HepG2 (cell line): Measurements from ENCODE around the gene RSL1D1. TPM values are rescaled to one million over a fixed set of nuclear protein-coding genes. Genes with fewer than 3 reads are reported as not detected.

ENCODE experiments used
- ATAC-seq: fragments of 200-7000 bp; cut with Tn5 transposase; 3 replicates; pipeline ENCODE4 v1.9.1; 2020; ENCODE audit warnings: mild to moderate bottlenecking, moderate library complexity
- Bru-seq: library from RNA; stranded (reverse); fragments of 400-500 nt; gene quantifications from one replicate; lab custom pipeline; 2021; lab: Mats Ljungman, UMichigan
- BruChase-seq, 2 experiments: library from RNA; stranded (reverse); fragments of 400-500 nt; gene quantifications; one replicate each; lab custom pipeline; 2021; lab: Mats Ljungman, UMichigan
- BruUV-seq: library from RNA; stranded (reverse); fragments of 400-500 nt; replicated peaks from 2 replicates; lab custom pipeline; 2021; lab: Mats Ljungman, UMichigan
- CTCF ChIA-PET: fragments of 300-600 bp; formaldehyde crosslinking; extraction: SDS; loops from one replicate; lab custom pipeline; 2021; ENCODE audit warnings: low total read pairs, inconsistent platforms, low intra/inter-chr PET ratio; lab: Yijun Ruan, JAX
- POLR2A ChIA-PET: fragments of 350-600 bp; sonication (Branson Sonifier 250); formaldehyde crosslinking; loops from one replicate; lab custom pipeline; 2020; ENCODE audit warnings: antibody characterized with exemption, inconsistent platforms; lab: Yijun Ruan, JAX
- DNase-seq: peaks from one replicate; pipeline ENCODE4 v3.0.0-alpha.2; 2015; ENCODE audit warnings: low spot score
- FAIRE-seq: peaks from 3 replicates; lab custom pipeline; 2011; peaks lifted over from hg19 to GRCh38; lab: Jason Lieb, UNC
- H2AFZ ChIP-seq: one replicate; pipeline ENCODE4 v1.6.1; 2011; ENCODE audit warnings: low read length, inconsistent platforms
- H3K27ac ChIP-seq: fragments of 300-600 bp; 3 replicates; pipeline ENCODE4 v1.8.0; 2011; ENCODE audit warnings: mixed run types, mild to moderate bottlenecking, mixed read lengths, low read length, inconsistent platforms; ENCODE audit not compliant: insufficient read depth; ENCODE audit errors: extremely low read length
- H3K27me3 ChIP-seq, 2 experiments: fragments of 200-600 bp in 1 of 2; 2 replicates in 1 of 2; 3 replicates in 1 of 2; pipeline versions ENCODE4 v1.6.0 to v1.8.0; 2011; ENCODE audit warnings: low read length in 2 of 2, mild to moderate bottlenecking in 2 of 2, moderate library complexity in 2 of 2, inconsistent platforms in 1 of 2; ENCODE audit not compliant: insufficient read depth in 2 of 2, control insufficient read depth in 1 of 2
- H3K36me3 ChIP-seq, 2 experiments: fragments of 200-600 bp in 1 of 2; replicated peaks in 1 of 2; 2 replicates in 1 of 2; 3 replicates in 1 of 2; pipeline versions ENCODE4 v1.5.1 to v1.8.0; 2011; ENCODE audit warnings: low read length in 2 of 2, inconsistent platforms in 1 of 2; ENCODE audit not compliant: insufficient read depth in 2 of 2, control insufficient read depth in 1 of 2
- H3K4me1 ChIP-seq: 2 replicates; pipeline ENCODE4 v1.5.1; 2012; ENCODE audit warnings: low read length, inconsistent platforms; ENCODE audit not compliant: insufficient read depth
- H3K4me2 ChIP-seq: 2 replicates; pipeline ENCODE4 v1.6.0; 2011; ENCODE audit warnings: low read depth, low read length, inconsistent platforms
- H3K4me3 ChIP-seq, 3 experiments: fragments of 200-600 bp in 1 of 3; sonication (generic), shearing (Covaris generic) in 1 of 3; replicated peaks in 1 of 3; 2 replicates each; pipeline ENCODE4 v1.5.1; 2011 to 2016; ENCODE audit warnings: low read length in 3 of 3, inconsistent platforms in 2 of 3, low read depth in 2 of 3, mild to moderate bottlenecking in 2 of 3, control low read depth in 1 of 3, mixed read lengths in 1 of 3; ENCODE audit not compliant: insufficient read depth in 1 of 3
- H3K79me2 ChIP-seq: one replicate; pipeline ENCODE4 v1.6.1; 2011; ENCODE audit warnings: low read length, inconsistent platforms; ENCODE audit not compliant: insufficient read depth
- H3K9ac ChIP-seq: 2 replicates; pipeline ENCODE4 v1.6.0; 2011; ENCODE audit warnings: mild to moderate bottlenecking, low read depth, low read length, inconsistent platforms; ENCODE audit not compliant: insufficient read depth
- H3K9me3 ChIP-seq: 2 replicates; pipeline ENCODE4 v1.5.1; 2012; ENCODE audit warnings: mild to moderate bottlenecking, low read length
- H4K20me1 ChIP-seq: 2 replicates; pipeline ENCODE4 v1.6.0; 2011; ENCODE audit warnings: inconsistent platforms, mild to moderate bottlenecking, low read length, moderate library complexity; ENCODE audit not compliant: insufficient read depth
- AGO2 ChIP-seq: fragments of 200-400 bp; formaldehyde crosslinking; optimal IDR thresholded peaks from 2 replicates; pipeline ENCODE3; 2017; ENCODE audit warnings: mild to moderate bottlenecking, low read depth, low read length, moderate library complexity
- CCAR2 ChIP-seq: fragments of 200-400 bp; formaldehyde crosslinking; optimal IDR thresholded peaks from 2 replicates; pipeline ENCODE3; 2018; ENCODE audit warnings: low read depth, mild to moderate bottlenecking, low read length, moderate library complexity
- EZH2 ChIP-seq: conservative IDR thresholded peaks from 2 replicates; pipeline ENCODE4 v1.6.1; 2012; ENCODE audit warnings: mild to moderate bottlenecking, low read depth, low read length, moderate library complexity
- FOXK2 ChIP-seq: fragments of 450-650 bp; IDR thresholded peaks from 2 replicates; pipeline ENCODE4 v1.6.1; 2016
- GZF1 ChIP-seq: sonication (generic); formaldehyde crosslinking; IDR thresholded peaks from 2 replicates; pipeline ENCODE4 v1.5.1; 2020; ENCODE audit warnings: mild to moderate bottlenecking, missing genetic modification reagents
- IKZF4 ChIP-seq: sonication (generic); formaldehyde crosslinking; IDR thresholded peaks from 2 replicates; pipeline ENCODE4 v1.5.1; 2020; ENCODE audit warnings: borderline replicate concordance, mild to moderate bottlenecking, low read depth, missing genetic modification reagents; ENCODE audit errors: not compliant biosample characterization
- IRF2 ChIP-seq: IDR thresholded peaks from 2 replicates; pipeline ENCODE4 v1.6.1; 2018; ENCODE audit warnings: missing genetic modification reagents, missing compliant biosample characterization
- KLF9 ChIP-seq: IDR thresholded peaks from 2 replicates; pipeline ENCODE4 v1.6.1; 2016; ENCODE audit warnings: low read depth
- MEF2D ChIP-seq: sonication (generic); formaldehyde crosslinking; IDR thresholded peaks from 2 replicates; pipeline ENCODE4 v1.5.1; 2020; ENCODE audit warnings: mild to moderate bottlenecking, missing genetic modification reagents
- MXD3 ChIP-seq: IDR thresholded peaks from 2 replicates; pipeline ENCODE4 v1.6.1; 2016; ENCODE audit warnings: mild to moderate bottlenecking, missing biosample characterization, missing genetic modification reagents
- NFE2L1 ChIP-seq: sonication (generic); formaldehyde crosslinking; IDR thresholded peaks from 2 replicates; pipeline ENCODE4 v1.4.0; 2020; ENCODE audit warnings: missing genetic modification reagents, mild to moderate bottlenecking, borderline replicate concordance
- POLR2G ChIP-seq: fragments of 200-400 bp; formaldehyde crosslinking; IDR thresholded peaks from 2 replicates; pipeline ENCODE4 v1.6.1; 2018; ENCODE audit warnings: mild to moderate bottlenecking, low read depth, low read length, moderate library complexity
- RBFOX2 ChIP-seq: fragments of 200-400 bp; formaldehyde crosslinking; IDR thresholded peaks from 2 replicates; pipeline ENCODE4 v1.6.1; 2017; ENCODE audit warnings: low read depth, mild to moderate bottlenecking, low read length
- TOPORS ChIP-seq: sonication (generic); formaldehyde crosslinking; IDR thresholded peaks from 2 replicates; pipeline ENCODE4 v1.8.0; 2023; ENCODE audit warnings: mild to moderate bottlenecking, missing genetic modification reagents
- ZFY ChIP-seq: sonication (generic); formaldehyde crosslinking; IDR thresholded peaks from 2 replicates; pipeline ENCODE4 v1.4.0; 2020; ENCODE audit warnings: missing genetic modification reagents
- ZNF225 ChIP-seq: sonication (generic); formaldehyde crosslinking; IDR thresholded peaks from 2 replicates; pipeline ENCODE4 v1.4.0; 2020; ENCODE audit warnings: mild to moderate bottlenecking, missing genetic modification reagents
- ZNF883 ChIP-seq: sonication (generic); formaldehyde crosslinking; IDR thresholded peaks from 2 replicates; pipeline ENCODE4 v1.5.1; 2020; ENCODE audit warnings: mild to moderate bottlenecking, missing genetic modification reagents; ENCODE audit errors: not compliant biosample characterization
- WGBS: methylation state at CpG from one replicate; pipeline ENCODE4 v1.1.6; 2017; ENCODE audit warnings: low lambda C conversion rate; 5-methylcytosine and 5-hydroxymethylcytosine counted together
- in situ Hi-C: cut with HindIII; loops from 2 replicates; pipeline ENCODE4 v1.10.0; 2017; ENCODE audit warnings: low pct_unique_long_range_greater_than_20kb; ENCODE audit not compliant: extremely low pct_ligation_motif_present
- intact Hi-C: fragments of 100-400 bp; cut with micrococcal nuclease; formaldehyde crosslinking; loops from one replicate; pipeline ENCODE4 v1.10.0; 2022; ENCODE audit not compliant: unreplicated experiment
- long read RNA-seq, 2 experiments: library from RNA in 1 of 2; library from polyadenylated mRNA in 1 of 2; stranded (forward) in 1 of 2; unstranded in 1 of 2; transcript quantifications; one replicate each; pipeline ENCODE4 v2.0.0, GENCODE V29; 2019 to 2022
- polyA minus RNA-seq, 3 experiments: library from RNA; depleted of rRNA, polyadenylated mRNA; stranded (reverse); fragments of >200 nt; gene quantifications; 2 replicates each; pipeline ENCODE4 v1.2.3, GENCODE V29; 2011; ENCODE audit warnings: low replicate concordance in 1 of 3
- polyA plus RNA-seq, 8 experiments: library from polyadenylated mRNA; depleted of rRNA in 3 of 8; stranded (reverse) in 7 of 8; unstranded in 1 of 8; fragments of >200 nt; fragmentation: Illumina TruSeq in 4 of 8; extraction: Trizol in 4 of 8; gene quantifications; 2 replicates each; pipeline versions ENCODE4 v1.2.1 to v1.2.3, GENCODE V29; 2011 to 2016; ENCODE audit warnings: low read depth in 4 of 8, missing spikeins in 1 of 8, mixed read lengths in 1 of 8; ENCODE audit not compliant: insufficient read depth in 1 of 8
- total RNA-seq, 5 experiments: library from RNA; depleted of rRNA; stranded (reverse); fragments of >200 nt; fragmentation: Illumina TruSeq; extraction: Trizol; gene quantifications; 2 replicates each; pipeline ENCODE4 v1.2.3, GENCODE V29; 2016; ENCODE audit warnings: low read depth in 1 of 5
- TF ChIP-seq, protein P1 (sequence below): sonication (generic); formaldehyde crosslinking; IDR thresholded peaks from 2 replicates; pipeline ENCODE4 v1.4.0; 2020; ENCODE audit warnings: mild to moderate bottlenecking, missing genetic modification reagents

The RSL1D1 gene
- total RNA-seq (2016; rRNA removed; fragmentation: Illumina TruSeq; extraction: Trizol) = 343 and 502 TPM in 2 replicates
- total RNA-seq (2016; cell fraction: cytosol; rRNA removed; fragmentation: Illumina TruSeq; extraction: Trizol; ENCODE audit: low read depth) = 118 and 139 TPM in 2 replicates
- total RNA-seq (2016; cell fraction: insoluble cytoplasmic fraction; rRNA removed; fragmentation: Illumina TruSeq; extraction: Trizol) = 337 and 511 TPM in 2 replicates
- 248 and 308 TPM in 2 replicates for total RNA-seq (2016; cell fraction: membrane; rRNA removed; fragmentation: Illumina TruSeq; extraction: Trizol)
- total RNA-seq (2016; cell fraction: nucleus; rRNA removed; fragmentation: Illumina TruSeq; extraction: Trizol) = 210 and 225 TPM in 2 replicates
- 125 and 187 TPM in 2 replicates for polyA plus RNA-seq (2011; rRNA removed)
- 77.4 and 149 TPM in 2 replicates for polyA plus RNA-seq (2011; cell fraction: cytosol; rRNA removed)
- polyA plus RNA-seq (2011; cell fraction: nucleus; rRNA removed) = 15.5 and 28.9 TPM in 2 replicates
- 330 and 427 TPM in 2 replicates for polyA plus RNA-seq (2012)
- 128 and 147 TPM in 2 replicates for polyA plus RNA-seq (2016; cell fraction: cytosol; fragmentation: Illumina TruSeq; extraction: Trizol; ENCODE audit: low read depth)
- 679 and 682 TPM in 2 replicates for polyA plus RNA-seq (2016; cell fraction: insoluble cytoplasmic fraction; fragmentation: Illumina TruSeq; extraction: Trizol; ENCODE audit: low read depth)
- polyA plus RNA-seq (2016; cell fraction: membrane; fragmentation: Illumina TruSeq; extraction: Trizol; ENCODE audit: low read depth) = 277 and 347 TPM in 2 replicates
- polyA plus RNA-seq (2016; cell fraction: nucleus; fragmentation: Illumina TruSeq; extraction: Trizol; ENCODE audit: insufficient read depth, low read depth) = 279 and 286 TPM in 2 replicates
- 28.2 and 33.4 TPM in 2 replicates for polyA minus RNA-seq (2011; rRNA and poly(A)+ RNA removed; ENCODE audit: low replicate concordance)
- polyA minus RNA-seq (2011; cell fraction: cytosol; rRNA and poly(A)+ RNA removed) = 201 and 239 TPM in 2 replicates
- polyA minus RNA-seq (2011; cell fraction: nucleus; rRNA and poly(A)+ RNA removed) = 96.4 and 115 TPM in 2 replicates
- Bru-seq, nascent RNA = percentile 99 among the genes with signal in this experiment
- percentile 99 among the genes with signal in this experiment for BruChase-seq, experiment 1, labeled RNA remaining after a 6-hour chase
- percentile 99 among the genes with signal in this experiment for BruChase-seq, experiment 2, labeled RNA remaining after a 2-hour chase
- long read RNA-seq, experiment 1, full-length matches to known transcripts = 406 of 776 reads
- long read RNA-seq, experiment 1, partial matches to known transcripts = 293 of 776 reads
- long read RNA-seq, experiment 1, other reads (novel, unspliced or antisense) = 77 of 776 reads
- long read RNA-seq, experiment 2, full-length matches to known transcripts = 509 of 1,062 reads
- long read RNA-seq, experiment 2, partial matches to known transcripts = 293 of 1,062 reads
- long read RNA-seq, experiment 2, other reads (novel, unspliced or antisense) = 260 of 1,062 reads

DNA sequence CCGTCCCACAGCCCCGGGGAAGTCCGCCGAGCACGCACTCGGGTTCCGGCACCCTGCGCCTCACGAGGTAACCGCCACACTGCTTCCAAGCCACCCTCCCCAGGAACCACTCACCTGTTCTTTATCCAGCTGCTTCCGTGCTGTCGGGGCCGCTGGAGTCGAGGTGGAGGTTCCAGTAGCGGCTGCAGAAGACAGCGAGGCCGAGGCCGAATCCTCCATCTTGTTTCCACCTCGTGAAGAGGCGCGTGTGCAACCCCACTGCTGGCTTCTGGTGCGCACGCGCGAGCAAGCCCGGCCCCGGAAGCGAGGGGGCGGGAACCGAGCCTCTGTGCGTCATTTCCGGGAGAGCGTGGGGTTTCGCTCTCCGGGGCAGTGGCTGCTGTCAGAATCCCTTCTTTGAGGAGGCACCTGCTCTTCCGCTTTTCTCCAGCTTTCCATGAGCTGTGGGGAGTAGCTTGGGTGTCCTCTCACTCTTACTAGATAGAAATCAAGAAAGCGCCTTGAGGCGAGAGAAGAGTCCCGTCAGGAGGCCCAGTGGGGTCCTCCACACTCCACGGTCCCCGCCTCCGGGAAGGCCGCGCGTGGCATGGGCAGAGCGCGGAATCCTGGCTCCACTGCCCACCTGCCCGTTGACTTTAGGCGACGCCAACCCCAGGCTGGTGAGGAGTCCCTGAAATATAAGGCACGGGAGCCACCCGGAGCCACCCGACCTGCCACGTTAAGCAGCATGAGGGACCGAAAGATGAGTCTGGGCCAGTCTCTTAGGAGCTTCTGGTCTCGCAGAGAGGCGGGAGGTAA lies at the start of gene RSL1D1:
Gene RSL1D1 (minus strand): TSS at position 249 of the 798 bp plus-strand sequence. CDS start 30 bp downstream, at position 219.
- peaks cover 28% of the 10 kb centered on the region for H4K20me1 ChIP-seq
- peak within 1 kb of the TSS; percentile 87 for H3K27ac ChIP-seq
- ChIA-PET POLR2A (interaction anchor here (0.6 to 10.4 kb wide), 19 partner anchors 11 to 217 kb away, joined by 3 to 72 read pairs (median 9); partner anchors contain the start of genes GSPT1, SNX29, TXNDC11 and ZC3H7A), CTCF (no interaction called here)
- intact Hi-C loops = loop anchor here (2.0 kb wide), 1 partner anchor 71 kb away; no protein-coding TSS in a partner anchor
- H3K9ac ChIP-seq = peak within 1 kb of the TSS; percentile 99
- no peak within 1 kb of the TSS for H2AFZ ChIP-seq
- DNase-seq (peak; percentile 94), FAIRE-seq (no peak), ATAC-seq (peak; percentile 87)
- peak within 1 kb of the TSS; percentile 80 for H3K4me2 ChIP-seq
- 1% methylated on average over 47 of the region's 57 CpGs for WGBS
- H3K9me3 ChIP-seq = no peaks in the 10 kb centered on the region
- peak within 1 kb of the TSS; percentile 80 to 99 (median 99) for H3K4me3 ChIP-seq
- peaks cover 22 to 34% of the 10 kb centered on the region in 2 experiments for H3K36me3 ChIP-seq
- H3K79me2 ChIP-seq = peaks cover 91% of the 10 kb centered on the region
- no peaks in the 10 kb centered on the region; a peak in 2 of 5 replicates for H3K27me3 ChIP-seq
- peaks cover 63% of the 10 kb centered on the region for H3K4me1 ChIP-seq
- BruUV-seq = TSS peak; percentile 81
- in situ Hi-C loops = no loop called here
- TF ChIP-seq NFE2L1 (CRISPR knock-in tag) (peak; percentile 80; the same call in 1 of the 2 replicates), GZF1 (CRISPR knock-in tag) (peak; percentile 74), EZH2 (no peak), RBFOX2 (peak; percentile 99), ZNF883 (peak; percentile 99), ZNF225 (CRISPR knock-in tag) (peak; percentile 77), IRF2 (CRISPR knock-in tag) (peak; percentile 96), CCAR2 (no peak), TOPORS (CRISPR knock-in tag) (peak; percentile 29; the same call in 1 of the 2 replicates), ZFY (CRISPR knock-in tag) (peak; percentile 95), POLR2G (peak; percentile 100), MEF2D (CRISPR knock-in tag) (no peak; the same call in 1 of the 2 replicates), KLF9 (CRISPR knock-in tag) (peak; percentile 69; the same call in 1 of the 2 replicates), AGO2 (peak; percentile 92), IKZF4 (peak; percentile 99), MXD3 (peak; percentile 93), FOXK2 (peak; percentile 93)
- TF ChIP-seq, protein P1, sequence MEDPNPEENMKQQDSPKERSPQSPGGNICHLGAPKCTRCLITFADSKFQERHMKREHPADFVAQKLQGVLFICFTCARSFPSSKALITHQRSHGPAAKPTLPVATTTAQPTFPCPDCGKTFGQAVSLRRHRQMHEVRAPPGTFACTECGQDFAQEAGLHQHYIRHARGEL (CRISPR knock-in tag) = peak; percentile 16; the same call in 1 of the 2 replicates
